Embryonic facial prominence (tissue), 1 donor: ENCODE measurements around the gene IKBIP.
"Not testable (repeated sequence)": the region's sequence is repeated elsewhere in the genome, so short reads cannot be mapped to it uniquely, and the experiment has no call there.

Experiments
- DNase-seq: peaks from one replicate; pipeline ENCODE4 v3.0.0-alpha.2; 2016; ENCODE audit errors: extremely low spot score

Gene IKBIP, protein sequence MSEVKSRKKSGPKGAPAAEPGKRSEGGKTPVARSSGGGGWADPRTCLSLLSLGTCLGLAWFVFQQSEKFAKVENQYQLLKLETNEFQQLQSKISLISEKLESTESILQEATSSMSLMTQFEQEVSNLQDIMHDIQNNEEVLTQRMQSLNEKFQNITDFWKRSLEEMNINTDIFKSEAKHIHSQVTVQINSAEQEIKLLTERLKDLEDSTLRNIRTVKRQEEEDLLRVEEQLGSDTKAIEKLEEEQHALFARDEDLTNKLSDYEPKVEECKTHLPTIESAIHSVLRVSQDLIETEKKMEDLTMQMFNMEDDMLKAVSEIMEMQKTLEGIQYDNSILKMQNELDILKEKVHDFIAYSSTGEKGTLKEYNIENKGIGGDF

DNA sequence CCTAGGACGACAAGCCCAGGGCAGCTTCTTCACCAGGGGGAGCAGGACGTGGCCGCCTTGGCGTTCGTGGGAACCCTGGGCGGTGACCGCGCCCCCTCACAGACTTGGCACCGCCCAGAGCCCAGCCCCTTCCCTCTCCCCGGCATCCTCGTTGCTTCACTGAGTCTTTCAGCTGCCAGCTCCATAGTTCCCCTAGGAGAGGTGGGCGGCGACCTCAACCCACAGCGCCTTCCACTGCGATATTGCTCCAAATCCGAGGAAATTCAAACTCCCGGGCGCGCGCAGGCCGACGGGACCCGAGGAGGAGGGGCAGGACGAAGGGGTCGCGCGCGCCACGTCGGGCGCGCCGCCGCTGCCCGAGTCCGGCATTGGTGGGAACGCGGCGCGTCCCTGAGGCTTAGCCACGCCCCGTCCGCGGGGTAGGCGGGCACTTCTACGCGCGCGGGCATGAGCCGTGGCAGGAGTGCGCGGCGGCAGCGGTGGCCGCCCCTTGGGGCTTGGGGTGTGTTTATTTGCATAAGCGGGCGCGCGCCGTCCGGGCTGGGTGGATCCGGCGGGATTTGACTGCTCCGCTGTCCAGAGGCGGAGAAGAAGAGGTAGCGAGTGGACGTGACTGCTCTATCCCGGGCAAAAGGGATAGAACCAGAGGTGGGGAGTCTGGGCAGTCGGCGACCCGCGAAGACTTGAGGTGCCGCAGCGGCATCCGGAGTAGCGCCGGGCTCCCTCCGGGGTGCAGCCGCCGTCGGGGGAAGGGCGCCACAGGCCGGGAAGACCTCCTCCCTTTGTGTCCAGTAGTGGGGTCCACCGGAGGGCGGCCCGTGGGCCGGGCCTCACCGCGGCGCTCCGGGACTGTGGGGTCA lies at the start of gene IKBIP, which contains the start of gene APAF1:
Gene IKBIP (minus strand): TSS at position 77 of the 860 bp plus-strand sequence. CDS start 87 bp downstream, outside the sequence.
Gene APAF1 (plus strand): TSS at position 579 of the 860 bp plus-strand sequence. CDS start 3,070 bp downstream, outside the sequence.
- peak; percentile 83 for DNase-seq

DNA sequence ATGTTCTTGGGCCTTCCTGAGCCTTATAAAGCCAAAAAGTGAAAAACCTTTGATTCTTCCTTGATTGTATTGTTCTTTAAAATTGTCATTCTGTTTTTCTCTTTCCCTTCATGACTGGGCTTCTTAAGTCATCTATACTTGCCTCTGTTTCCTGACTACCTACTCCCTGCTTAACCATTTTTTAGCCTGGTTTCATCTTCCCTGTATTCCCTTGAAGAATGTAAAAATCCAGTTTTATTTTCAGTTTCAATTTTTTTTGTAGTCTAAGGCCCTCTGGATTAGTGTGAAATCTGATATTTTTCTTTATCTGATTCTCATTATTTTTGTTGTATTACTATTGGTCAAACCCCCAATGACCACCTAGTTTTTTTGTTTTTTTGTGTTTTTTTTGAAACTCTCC lies 46.8 kb upstream of the IKBIP start:
- DNase-seq, result no peak

DNA sequence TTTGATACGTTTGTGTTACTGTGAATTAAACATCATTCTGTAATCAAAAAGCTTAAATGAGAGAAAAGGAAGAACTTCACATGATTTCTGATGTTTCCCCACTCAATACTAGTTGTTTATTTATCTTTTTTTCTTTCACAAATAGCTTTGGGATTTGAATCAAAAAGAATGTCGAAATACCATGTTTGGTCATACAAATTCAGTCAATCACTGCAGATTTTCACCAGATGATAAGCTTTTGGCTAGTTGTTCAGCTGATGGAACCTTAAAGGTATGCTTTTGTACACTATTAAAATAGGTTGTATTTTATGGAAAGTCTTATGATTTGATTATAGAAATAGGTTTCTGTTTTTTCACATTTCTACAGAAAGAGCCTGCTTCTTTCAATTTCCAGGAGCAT lies 42.0 kb upstream of the IKBIP start:
- no peak for DNase-seq

DNA sequence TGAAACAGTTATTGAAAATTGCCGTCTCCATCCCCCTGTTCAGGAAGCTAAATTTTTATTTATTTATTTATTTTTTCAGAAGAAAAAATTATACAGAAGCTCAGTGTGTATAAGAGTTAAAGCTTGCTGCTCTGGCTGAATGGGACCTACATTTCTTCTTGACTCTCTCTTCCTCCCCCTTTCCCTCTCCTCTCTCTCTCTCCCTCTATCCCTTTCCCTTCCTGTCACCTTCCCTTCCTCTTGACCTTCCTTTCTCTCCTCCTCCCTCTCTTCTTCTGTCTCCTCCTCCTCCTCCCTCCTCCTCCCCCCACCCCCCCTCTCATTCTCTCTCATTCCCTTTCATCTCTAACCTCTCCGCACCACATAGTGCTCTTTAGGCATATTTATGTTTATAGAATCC lies 39.6 kb upstream of the IKBIP start:
- DNase-seq, result no peak

DNA sequence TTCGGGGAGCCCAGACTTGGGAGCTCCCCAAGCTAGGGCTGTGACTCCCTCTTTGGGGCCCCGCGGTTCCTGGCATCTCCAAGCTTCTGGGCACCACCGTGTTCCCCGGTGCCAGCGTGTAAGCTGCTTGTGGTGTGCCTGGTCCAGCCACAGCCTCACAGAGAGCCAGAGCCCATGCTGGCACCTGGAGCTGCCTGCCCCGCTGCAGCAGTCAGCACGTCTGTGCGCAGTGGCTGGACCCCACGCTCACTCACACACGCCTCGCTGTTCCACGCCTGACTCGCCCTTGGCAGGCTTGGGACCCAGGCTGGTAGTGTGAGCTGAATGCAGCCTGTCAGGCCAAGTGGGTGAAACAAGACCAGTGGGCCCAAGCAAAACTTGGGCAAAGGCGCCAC lies 35.0 kb upstream of the IKBIP start:
- no peak for DNase-seq

DNA sequence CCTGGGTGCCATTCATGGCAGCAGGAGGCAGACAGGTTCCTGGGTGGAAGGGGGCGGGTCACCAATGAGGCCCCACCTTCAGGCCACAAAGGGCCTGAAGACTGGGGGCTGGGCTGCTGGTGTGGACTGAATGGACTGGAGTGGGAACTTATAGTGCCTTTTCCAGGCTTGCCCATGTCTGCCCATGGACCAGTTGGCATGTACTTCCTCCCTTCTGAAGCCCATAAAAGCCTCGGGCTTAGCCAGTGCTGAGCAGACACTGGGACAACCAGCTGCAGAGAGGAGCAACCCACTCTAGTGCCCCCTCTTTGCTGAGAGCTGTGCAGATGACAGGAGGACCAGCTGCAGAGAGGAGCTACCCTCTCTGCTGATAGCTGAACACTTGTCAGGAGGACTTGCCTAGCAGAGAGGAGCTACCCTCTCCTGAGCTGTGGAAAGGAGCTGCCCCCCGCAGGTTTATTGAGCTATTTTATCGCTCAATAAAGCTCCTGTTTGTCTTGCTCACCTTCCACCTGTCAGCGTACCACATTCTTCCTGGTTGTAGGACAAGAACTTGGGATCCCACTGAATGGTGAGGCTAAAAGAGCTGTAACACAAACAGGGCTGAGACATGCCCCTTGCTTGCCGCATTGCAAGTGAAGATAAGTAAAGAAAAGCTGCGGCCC lies 34.5 kb upstream of the IKBIP start:
- no peak for DNase-seq

DNA sequence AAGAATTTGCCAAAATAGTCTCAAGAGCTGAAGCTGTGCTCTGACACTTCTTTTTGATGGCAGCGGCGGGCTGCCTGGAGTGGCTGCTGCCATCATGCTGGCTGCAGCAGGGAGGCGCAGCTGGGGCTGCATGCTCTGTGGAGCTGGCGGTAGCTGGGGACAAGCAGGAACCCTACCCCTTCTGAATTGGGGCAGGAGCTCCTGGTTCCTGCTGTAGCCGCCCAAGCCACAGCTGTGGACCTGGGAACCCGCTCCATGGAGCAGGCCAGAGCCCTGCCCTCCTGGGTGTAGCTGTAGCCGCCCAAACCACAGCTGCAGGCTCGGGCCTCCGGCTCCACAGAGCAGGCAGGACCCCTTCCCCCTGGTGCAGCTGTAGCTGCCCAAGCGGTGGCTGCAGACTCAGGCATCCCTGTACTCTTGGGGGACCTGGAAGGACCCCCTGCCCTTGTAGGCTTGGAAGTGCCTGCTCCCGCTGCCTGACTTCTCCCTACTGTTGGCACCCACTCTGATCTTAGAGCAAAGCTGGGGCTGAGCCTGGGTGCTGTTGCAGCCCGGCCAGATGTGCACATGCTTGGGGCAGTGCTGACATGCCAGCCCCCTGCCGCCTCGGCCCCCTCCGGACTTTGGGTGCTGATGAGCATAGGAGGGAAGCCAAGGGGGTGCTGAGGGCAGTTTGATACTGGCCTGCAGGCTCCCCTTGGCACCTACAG lies 33.8 kb upstream of the IKBIP start:
- DNase-seq, result no peak

DNA sequence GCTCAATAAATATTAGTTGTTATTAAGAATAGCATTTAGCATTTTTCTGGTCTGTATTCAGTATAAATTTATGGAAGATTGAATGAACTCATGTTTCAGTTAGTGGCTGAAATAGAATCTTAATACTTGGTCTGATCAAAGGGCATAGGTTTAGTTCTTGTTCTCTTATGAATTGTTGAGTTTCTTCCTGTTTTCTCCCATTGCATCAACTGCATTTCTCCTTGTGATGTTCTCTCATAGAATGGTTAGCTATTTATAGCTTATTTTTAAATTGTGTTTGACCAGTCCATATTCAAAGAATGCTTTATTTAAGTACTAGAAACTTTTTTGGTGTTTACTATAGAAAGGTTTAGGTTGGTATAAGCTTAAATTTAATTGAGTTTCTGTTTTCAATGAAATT lies 30.3 kb upstream of the IKBIP start:
- no peak for DNase-seq

DNA sequence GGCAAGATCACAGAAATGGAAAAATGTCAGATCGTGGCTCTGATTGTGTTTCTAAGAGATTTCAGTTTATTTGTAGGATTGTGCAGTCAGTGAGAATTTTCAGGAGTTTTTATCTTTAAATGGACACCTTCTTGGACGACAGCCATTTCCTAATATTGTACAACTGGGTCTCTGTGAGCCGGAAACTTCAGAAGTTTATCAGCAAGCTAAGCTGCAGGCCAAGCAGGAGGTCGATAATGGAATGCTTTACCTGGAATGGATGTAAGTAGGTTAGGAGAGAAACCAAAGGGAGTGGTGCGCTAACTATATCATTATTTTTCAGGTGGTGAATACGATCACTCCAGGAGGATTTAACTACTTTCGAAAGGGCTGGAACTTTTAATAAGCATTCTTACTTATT lies 26.9 kb upstream of the IKBIP start:
- DNase-seq, result no peak

DNA sequence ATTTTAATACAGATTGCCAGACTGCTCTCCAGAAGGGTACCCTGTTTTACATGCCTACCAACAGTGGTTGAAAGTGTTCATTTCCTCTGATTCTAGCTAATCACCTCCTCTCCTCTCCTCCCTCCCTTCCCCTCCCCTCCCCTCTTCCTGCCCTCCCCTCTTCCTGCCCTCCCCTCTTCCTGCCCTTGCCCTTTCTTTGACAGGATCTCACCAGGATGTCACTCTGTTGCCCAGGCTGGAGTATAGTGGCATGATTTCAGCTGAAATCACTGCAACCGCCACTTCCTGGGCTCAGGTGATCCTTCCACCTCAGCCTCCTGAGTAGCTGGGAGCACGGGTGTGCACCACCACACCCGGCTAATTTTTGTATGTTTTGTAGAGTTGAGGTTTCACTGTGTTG lies 25.2 kb upstream of the IKBIP start:
- no peak for DNase-seq

DNA sequence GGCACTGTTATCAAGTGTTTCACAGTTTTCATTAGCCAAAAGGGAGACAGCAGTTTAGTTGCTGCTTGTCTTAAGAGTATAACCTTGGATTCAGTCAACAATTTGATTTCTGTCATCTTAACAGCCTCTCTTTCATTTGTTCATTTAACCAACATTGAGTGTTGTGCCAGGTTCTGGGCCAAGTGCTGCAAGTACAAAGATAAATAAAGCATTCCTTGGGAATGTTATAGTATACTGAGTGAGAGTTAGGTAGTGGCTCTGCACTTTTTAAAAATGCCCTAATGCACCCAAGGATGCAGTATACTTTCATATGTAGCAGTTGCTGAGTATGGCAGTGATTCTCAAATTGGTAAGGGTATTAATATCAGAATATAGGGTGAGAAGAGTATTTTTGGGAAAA lies 15.9 kb upstream of the IKBIP start:
- no peak for DNase-seq

DNA sequence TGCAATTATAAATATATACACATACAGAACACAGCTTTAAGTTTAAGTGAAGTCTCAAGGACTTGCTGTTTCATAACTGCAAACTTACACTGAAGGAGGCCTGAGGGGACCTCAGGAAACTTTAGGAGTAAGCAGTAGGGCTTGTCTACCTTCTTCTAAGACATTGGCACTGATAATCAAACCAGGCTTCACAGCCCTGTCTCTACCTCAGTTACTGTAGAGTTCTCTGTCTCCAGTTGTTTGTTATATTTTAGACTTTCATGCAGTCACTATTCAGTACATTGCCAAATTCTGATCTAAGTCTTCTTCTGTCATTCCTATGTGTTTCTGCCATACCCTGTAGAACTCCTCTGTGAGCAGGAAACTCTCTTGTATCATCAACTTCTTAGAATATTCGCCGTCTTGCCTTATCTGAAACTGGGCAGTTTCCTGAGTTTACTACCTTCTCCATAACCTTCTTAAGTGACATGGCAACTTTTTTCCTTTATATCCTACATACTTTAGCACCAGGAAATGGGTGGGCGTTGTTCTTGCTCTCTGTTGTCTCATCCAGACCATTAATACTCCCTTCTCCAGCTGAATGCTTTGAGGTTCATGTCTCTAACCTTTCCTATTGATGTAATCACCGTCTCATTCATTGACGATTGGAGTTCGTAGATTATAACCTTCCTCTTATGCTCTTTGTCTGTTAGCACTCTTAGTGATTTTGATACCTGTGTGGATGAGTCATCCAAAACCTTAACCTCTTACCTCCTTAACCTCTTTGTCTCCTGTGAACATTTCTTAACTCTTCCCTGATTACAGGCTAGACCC lies 11.9 kb upstream of the IKBIP start:
- DNase-seq, result no peak

DNA sequence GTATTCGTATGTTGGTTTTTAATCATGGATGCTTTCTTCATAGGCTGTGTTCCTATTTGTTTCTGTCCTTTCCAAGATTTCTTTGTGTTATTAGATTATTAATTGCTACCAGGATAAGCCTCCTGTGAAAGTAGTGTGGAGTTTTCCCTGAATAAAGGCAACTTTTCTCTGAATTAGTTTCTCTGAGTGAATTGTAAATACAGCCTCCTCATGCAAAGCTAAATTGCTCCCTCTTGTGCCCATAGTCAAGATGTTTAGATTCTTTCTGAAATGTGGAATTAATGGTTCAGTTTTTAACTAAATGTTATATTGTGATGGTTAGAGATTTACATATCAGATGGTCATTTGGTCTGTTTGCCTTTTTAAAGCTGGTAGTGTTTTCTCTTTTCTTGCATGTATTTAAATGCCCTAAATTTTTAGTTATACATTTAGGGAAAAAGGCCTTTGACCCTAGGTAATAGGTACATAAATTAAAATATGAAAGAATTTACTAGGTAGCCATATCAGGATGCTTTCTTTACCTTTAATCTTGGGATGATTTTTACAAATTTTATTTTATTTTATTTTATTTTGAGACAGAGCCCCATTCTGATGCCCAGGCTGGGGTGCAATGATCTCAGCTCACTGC lies 9.4 kb upstream of the IKBIP start:
- peak; percentile 68 for DNase-seq

DNA sequence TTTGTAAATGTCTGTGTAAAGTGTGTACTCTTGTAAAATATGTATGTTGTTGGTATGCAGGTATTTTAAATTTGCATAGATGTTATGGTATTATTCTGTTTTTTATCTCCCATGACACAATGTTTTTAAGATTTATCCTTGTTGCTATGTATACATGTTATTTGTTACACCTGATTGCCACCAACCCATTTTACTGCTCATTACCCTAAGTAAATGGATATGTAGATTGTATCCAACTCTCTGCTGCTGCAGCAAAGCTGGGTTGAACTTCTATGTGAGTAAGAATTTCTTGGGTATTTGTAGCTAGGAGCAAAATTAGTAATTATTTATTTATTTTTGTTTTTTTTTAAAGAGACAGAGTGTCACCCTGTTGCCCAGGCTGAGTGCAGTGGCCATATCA lies 6.7 kb upstream of the IKBIP start:
- no peak for DNase-seq

DNA sequence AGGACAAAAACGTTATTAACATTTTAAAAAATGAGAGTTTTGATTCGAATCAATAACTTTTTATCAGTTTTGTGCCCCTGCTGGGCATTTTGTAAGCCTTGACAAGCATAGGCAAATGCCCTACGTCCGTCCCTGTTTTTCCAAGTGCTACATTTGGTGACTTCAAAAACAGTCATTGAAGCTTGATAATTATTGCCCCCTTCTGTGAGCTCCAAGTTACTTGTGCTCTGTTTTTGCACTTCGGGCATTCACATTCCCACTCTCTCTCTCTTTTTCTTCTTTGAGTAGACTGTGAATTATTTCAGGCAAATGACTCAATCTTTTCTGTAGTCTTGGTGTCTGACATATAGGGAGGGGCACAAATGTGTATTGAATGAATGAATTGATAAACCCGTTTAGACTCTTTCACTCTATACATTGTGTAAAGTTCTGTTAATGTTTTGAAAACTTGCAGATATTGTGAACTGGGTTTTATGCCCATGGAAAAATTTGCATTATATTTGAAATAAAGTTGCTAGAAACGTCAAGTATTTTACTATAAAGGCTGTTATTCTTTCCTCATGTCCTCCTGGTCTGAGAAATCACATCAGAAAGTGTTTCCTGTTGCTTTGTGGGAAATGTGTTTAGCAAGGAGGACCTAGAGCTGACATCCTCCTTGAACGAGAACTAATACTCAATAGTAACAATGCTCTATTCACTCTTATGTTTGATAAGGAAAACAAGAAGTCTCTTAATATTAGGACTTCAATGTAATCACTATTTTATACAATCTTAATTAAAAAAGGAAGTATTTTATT lies 1.9 kb upstream of the IKBIP start:
- no peak for DNase-seq

DNA sequence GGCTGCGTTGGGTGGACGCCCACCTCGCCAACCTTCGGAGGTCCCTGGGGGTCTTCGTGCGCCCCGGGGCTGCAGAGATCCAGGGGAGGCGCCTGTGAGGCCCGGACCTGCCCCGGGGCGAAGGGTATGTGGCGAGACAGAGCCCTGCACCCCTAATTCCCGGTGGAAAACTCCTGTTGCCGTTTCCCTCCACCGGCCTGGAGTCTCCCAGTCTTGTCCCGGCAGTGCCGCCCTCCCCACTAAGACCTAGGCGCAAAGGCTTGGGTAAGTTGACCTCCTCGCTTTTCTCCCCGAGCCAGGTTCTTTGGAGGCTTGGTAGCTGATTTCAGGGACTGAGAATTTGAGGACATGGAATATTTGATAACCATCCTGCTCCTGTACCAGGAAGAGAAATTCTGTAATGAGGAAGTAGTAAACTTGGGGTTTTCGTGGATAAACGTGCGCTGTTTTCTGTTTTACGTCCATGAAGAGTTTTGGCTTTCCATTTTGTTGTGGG lies 1.0 kb upstream of the IKBIP start:
- no peak for DNase-seq

DNA sequence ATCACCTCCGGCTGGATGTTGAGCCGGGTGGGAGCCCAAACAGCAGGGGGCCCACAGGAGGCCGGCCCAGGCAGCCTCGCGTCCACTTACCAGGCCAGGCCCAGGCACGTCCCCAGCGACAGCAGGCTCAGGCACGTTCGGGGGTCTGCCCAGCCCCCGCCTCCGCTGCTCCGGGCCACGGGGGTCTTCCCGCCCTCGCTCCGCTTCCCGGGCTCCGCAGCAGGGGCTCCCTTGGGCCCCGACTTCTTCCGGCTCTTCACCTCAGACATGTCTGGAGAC lies 216 bp downstream of the IKBIP start:
- DNase-seq, result peak; percentile 16

DNA sequence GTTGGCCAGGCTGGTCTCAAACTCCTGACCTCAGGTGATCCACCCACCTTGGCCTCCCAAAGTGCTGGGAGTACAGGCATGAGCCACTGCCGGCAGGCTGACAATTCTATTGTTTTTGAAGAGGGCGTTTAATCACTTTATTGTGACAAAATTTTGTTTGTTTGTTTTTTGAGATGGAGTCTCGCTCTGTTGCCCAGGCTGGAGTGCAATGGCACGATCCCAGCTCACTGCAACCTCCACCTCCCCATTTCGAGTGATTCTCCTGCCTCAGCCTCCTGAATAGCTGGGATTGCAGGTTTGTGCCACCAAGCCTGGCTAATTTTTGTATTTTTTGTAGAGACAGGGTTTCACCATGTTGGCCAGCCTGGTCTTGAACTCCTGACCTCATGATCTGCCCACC lies 1.8 kb downstream of the IKBIP start:
- not testable (repeated sequence) for DNase-seq

DNA sequence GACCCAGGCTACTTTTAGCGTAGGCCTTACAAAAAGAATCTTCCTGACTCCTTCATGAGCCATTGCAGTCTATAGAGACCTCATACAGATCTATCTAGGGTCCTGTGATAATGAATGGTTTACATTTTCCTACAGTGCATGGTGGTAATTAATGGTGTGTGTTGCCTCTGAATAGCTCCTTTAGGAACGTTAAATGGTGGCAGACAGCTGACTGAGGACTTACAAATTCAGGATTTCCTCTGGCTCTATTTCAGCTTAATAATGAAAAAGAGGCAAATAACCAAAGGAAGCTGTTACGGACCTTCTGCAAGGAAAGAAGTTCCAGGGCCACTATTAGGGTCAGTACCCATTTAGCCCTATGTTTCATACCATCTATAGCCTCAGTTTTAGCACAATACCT lies 5.1 kb downstream of the IKBIP start:
- no peak for DNase-seq

DNA sequence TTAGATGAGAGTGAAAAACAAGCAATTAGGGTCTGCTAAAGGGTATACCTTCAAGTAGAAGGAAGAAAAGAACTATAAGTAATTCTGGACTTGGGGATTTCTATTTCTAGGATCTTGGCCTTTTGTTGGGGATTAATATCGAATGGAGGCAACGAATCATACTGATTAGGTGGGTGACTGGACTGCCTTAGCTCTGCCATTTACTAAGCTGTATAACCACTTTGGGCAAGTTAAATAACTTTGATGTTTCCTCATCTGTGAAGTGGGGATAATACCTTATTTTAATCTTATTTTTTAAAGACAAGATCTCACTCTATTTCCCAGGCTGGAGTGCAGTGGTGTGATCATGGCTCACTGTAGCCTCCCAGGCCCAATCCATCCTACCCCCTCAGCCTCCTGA lies 6.6 kb downstream of the IKBIP start:
- no peak for DNase-seq
